ENCODE data around the gene CROCC2.

The CROCC2 gene

GRCh38 chr2:240911641-240912265 is 5.6 kb downstream of the CROCC2 start:
- DNase-seq, result no peak

GRCh38 chr2:240912878-240913809 is 7.0 kb downstream of the CROCC2 start:
- DNase-seq, result no peak

DNA sequence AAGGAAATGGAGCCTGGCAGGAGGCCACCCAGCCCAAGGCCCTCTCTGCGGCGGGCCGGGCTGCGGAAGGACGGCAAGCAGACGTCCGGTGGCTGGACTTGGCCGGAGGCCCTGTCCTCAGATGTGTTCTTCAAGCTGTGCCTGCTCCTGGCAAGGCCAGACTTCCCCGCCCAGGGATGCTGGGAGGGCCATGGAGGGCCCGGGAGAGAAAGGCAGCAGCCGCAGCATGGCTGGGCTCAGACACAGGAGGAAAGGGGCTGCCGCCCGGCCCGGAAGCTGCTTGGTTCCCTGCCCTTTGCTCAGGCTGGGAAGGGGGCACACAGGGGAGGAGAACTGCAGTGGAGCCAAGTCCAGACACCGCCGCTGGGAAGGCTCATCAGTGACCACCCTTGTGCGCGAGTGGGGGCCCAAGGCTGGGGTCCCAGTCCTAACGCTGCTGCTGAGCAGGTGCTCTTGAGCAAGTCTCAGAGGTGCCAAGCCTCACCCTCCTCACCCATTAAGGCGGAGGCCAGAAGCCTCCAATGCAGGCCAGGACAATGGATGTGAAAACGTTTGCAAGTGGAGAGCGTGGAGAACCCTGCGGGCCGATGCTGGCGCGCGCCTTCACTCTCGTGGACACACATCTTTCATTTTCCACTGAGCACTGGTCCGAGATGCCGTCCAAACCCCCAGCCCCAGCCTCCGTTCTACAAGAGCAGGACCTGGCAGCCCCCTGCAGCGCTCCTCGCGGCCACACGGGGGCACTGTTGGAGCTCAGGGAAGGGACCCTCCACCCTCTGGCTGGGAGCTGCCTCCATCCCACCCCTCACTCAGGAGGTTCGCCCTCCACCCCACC is 7.9 kb downstream of the CROCC2 start:
- peak; percentile 17 for DNase-seq

- no peak for DNase-seq
Observed at GRCh38 chr2:240914645-240915525, 8.7 kb downstream of the CROCC2 start.

DNA sequence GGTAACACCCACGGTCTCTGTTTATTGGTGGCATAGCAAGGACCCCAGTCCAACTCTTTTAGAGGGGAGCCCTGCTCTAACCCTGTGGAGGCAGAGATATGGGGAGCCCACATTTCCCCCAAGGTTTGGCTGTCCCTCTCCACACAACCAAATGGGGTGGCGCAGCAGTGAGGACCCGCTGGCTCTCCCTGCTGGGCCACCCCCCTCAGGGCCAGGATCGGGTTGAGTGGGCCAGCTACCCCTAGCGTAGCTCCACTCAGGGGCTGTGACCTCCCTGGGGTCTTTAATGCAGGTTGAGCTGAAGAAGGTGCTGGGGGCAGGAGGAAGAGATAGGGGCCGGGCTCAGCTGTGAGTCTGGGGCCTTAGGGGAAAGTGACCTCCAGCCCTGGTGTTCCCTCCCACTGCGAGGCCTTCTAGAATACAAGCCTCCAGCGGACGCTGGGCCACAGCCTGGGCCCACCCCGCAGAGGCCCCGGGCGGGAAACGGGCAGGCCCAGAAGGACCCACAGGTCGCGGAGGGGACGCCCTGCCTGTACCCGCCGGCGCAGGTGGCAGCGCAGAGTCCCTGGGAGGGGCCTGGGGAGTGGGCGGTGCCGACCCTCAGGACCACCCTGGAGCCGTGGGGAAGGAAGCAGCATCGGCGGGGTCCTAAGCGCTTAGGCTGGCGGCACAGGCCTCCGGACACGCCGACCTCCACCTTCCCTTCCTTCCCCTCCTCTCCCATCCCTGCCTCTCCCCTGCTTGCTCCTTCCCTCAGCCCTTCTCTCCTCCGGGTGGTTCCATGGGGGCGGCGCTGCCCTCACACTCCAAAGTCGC is 9.6 kb downstream of the CROCC2 start:
- DNase-seq, result no peak

DNA sequence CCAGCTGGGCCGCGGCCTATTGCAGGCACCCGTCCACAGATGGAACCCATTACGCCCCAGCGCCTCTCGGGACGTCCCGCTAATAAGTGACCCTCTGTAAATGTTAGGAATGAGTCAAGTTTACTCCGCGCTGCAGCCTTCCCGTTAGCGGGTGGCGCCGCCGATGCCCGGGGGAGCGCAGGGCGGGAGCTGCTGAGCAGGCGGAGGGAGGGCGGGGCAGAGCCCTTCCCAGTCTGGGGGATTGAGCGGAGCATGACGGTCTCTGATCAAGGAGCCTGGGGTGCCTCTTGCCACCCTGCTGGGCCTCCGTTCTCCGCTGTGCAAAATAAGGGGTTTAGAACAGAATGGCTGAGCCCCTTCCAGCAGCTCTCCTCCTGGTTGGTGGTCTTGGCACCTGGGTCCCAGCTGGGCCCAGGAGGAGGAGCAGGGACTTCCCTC is 10.5 kb downstream of the CROCC2 start:
- no peak for DNase-seq

GRCh38 chr2:240917009-240917683 is 11.0 kb downstream of the CROCC2 start:
- DNase-seq, result no peak

- no peak for DNase-seq
Observed at GRCh38 chr2:240917684-240918257, 11.6 kb downstream of the CROCC2 start.

DNA sequence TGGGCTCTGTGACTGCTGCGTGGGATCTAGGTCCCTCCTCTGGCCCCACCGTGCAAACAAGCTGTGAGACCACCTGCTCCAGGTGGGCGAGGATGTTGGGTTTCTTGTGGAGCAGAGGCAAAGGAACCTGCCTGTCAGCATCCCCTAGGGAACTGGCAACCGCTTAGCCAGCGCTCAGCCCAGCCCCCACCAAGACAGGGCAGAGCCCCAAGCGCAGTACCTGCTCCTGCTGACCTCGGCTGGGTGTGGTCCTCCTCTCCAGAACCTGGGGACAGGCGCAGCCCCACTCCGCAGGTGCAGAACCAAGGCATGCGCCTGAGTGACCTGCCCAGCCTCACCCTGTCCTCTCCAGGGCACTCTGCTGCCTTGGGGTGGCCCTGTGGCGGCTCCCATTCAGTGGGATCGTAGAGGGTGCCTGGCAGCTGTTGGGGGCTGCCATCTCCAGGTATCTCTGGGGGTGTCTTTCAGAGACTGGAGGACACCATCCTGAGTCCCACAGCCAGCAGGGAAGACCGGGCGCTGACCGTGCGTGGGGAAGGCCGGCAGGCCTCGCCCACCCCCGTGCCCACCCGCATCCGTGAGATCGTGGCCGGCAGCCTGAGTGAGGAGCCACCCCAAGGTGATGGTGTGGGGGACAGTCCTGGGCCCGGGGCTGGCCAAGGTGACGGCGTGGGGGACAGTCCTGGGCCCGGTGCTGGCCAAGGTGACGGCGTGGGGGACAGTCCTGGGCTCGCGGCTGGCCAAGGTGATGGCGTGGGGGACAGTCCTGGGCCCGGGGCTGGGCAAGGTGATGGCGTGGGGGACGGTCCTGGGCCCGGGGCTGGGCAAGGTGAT is 12.3 kb downstream of the CROCC2 start:
- DNase-seq, result no peak

GRCh38 chr2:240919161-240919781 is 13.1 kb downstream of the CROCC2 start:
- DNase-seq, result no peak

- DNase-seq, result no peak
Observed at GRCh38 chr2:240919786-240920782, 13.9 kb downstream of the CROCC2 start.

DNA sequence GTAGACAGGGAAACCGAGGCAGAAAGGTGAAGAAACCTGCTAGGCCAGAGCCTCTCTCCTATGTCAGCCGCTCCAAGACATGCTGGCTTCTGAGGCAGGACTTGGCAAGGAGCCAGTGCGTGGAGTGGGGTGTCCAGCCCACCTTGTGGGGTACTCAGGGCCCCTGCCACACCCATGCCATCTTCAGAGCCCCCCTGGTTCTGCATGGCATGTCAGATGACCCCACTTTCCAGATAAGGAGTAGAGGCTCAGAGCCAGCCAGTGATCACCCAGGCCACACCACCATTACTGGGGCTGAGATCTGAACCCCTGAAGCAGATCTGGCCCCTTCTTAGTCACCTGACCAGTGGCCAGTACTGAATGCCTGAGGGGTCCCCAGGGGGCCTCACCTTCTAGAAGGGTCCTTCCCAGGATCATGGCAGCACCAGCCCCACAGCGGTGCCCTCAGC is 14.7 kb downstream of the CROCC2 start:
- no peak for DNase-seq

DNA sequence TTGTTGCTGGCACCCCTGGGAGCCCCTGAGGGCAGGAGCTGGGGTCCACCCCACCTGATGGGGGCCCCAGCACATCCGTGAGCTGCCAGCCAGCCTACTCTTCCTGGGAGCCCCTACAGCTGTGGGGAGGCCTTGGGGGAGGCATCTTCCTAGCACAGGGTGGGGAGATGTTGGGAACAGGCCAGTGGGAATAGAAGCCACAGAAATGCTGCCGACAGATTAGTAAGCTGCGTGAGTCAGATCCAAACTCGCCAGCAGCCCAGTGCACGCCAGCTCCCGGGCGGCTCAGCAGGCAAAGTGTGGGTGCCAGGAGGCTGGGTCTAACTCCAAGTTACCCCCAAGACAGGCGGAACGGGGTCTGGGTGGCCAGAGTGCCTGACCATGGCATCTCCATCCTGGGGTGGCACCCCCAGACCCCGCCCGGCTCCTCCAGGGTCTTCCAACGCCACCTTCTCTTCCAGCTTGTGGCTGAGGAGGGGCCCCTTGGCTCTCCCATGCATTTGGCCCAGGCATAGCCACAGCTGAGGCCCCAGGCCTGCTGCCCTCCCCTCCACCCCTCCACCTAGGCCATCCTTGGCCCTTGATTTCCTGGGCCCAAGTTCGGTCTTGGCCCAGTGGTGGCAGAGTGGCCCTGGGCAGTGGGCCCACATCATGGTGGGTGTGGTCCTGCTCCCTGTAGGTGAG is 15.3 kb downstream of the CROCC2 start:
- no peak for DNase-seq

GRCh38 chr2:240921995-240922244 is 15.8 kb downstream of the CROCC2 start:
- no peak for DNase-seq

DNA sequence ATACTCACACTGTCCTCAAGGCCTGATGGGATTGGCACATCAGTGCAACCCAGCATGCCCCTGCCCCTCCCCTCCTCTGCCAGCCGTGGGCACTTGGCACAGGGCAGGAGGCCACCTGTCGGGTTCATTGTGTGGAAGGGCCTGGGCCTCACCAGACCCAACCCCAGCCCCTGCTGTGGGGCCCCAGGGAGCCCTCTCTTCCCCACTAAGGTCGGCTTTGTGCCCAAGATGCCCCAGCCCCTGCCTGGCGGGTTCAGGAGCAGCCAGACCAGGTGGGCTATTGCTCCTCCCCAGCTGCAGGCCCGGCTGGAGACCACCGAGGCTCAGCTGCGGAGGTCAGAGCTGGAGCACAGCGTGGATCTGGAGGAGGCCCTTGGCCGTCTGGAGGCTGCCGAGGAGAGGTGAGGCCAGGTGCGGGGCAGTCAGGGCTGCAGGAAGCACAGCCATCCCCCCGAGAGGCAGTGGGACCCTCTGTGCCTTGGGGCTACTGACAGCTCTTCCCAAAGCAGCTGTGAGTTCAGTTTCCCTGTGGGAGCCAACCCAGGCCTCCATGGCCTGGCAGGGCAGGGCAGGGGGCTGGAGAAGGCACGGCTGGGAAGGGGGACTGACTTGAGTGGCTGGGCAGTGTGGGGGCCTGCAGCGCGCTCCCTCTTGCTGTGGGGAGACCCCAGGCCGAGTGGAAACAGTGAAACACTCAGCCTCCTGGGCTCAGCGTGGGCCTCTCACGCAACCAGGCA is 16.3 kb downstream of the CROCC2 start:
- DNase-seq, result no peak

- no peak for DNase-seq
Observed at GRCh38 chr2:240922982-240923537, 16.9 kb downstream of the CROCC2 start.
